NT2/D1 (cell line): ENCODE results near the gene CGB7.

Experiments
- SUZ12 ChIP-seq: IDR thresholded peaks from 2 replicates; pipeline ENCODE4 v1.6.1; 2011; ENCODE audit not compliant: insufficient read length, insufficient read depth; ENCODE audit errors: extremely low read depth
- YY1 ChIP-seq: IDR thresholded peaks from 2 replicates; pipeline ENCODE4 v1.6.1; 2011; ENCODE audit not compliant: insufficient read length, insufficient read depth
- ZNF274 ChIP-seq: IDR thresholded peaks from 2 replicates; pipeline ENCODE4 v1.6.1; 2011; ENCODE audit warnings: mild to moderate bottlenecking, low read depth, low read length

DNA sequence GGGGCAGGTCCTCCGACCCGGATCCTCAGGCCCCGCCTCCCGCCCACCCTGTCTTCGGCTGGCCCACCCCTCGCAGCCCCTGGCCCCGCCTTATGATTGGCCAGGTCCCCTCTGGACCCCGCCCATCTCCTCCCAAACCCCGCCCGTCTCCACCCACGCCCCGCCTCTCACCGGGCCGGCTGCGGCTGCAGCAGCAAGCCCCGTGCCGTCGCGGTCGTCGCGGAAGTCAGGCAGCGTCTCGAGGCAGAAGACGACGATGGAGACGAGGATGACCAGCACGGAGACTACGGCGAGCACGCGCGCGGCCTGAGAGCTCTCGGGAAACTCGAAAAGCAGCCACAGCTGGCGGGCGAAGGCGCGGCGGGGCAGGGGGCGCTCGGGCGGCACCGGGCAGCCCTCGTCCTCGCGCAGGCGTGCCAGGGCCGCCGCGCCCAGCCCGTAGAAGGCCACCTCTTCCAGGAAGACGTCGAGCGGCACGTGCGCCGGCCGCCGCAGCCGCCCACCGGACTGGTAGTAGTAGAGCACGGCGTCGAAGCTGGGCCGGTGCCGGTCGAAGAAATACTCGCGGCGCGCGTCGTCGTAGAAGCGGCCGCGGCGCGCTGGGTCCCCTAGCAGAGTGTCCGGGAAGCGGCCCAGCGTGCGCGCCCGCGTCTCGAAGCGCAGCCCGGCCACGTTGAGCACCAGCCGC is 14.5 kb upstream of the CGB7 start:
- no peak for TF ChIP-seq ZNF274
- TF ChIP-seq YY1 = no peak
- no peak for TF ChIP-seq SUZ12
